Left lung (tissue), 10 donors: ENCODE results near the gene PAQR8. TPM values are rescaled to one million over a fixed set of nuclear protein-coding genes. Genes with fewer than 3 reads are reported as not detected.

Source experiments
- ATAC-seq: fragments of 200-7000 bp; cut with Tn5 transposase; one replicate; pipeline ENCODE4 v1.9.1; 2020; ENCODE audit warnings: moderate library complexity
- DNase-seq, 4 donors: peaks; one replicate each; pipeline ENCODE4 v3.0.0-alpha.2; 2013 to 2020
- H3K27ac ChIP-seq, 2 donors: fragments of 200-600 bp; sonication (generic) in 1 of 2; one replicate each; pipeline versions ENCODE4 v1.5.0 to v1.8.0; 2020 to 2021
- H3K27me3 ChIP-seq, 2 donors: fragments of 200-600 bp; sonication (generic) in 1 of 2; one replicate each; pipeline versions ENCODE4 v1.5.0 to v1.8.0; 2020 to 2021
- H3K36me3 ChIP-seq, 2 donors: fragments of 200-600 bp; sonication (generic) in 1 of 2; one replicate each; pipeline versions ENCODE4 v1.5.0 to v1.8.0; 2020 to 2021
- H3K4me1 ChIP-seq, 2 donors: fragments of 200-600 bp; one replicate each; pipeline ENCODE4 v1.8.0; 2021
- H3K4me3 ChIP-seq, 2 donors: fragments of 200-600 bp; sonication (generic) in 1 of 2; one replicate each; pipeline versions ENCODE4 v1.5.0 to v1.8.0; 2020 to 2021; ENCODE audit warnings: mild to moderate bottlenecking in 1 of 2
- H3K9me3 ChIP-seq, 2 donors: fragments of 200-600 bp; sonication (generic) in 1 of 2; one replicate each; pipeline versions ENCODE4 v1.5.0 to v1.8.0; 2020 to 2021
- CTCF ChIP-seq, 2 donors: fragments of 200-600 bp; sonication (generic) in 1 of 2; IDR thresholded peaks; one replicate each; pipeline versions ENCODE4 v1.5.0 to v1.8.0; 2021; ENCODE audit warnings: antibody characterized with exemption in 2 of 2
- intact Hi-C, 2 donors: fragments of 100-400 bp; cut with DNase I; formaldehyde crosslinking; loops; one replicate each; pipeline versions ENCODE4 v1.11.2 to v1.14.2; 2022
- polyA plus RNA-seq, 6 donors: library from polyadenylated mRNA; unstranded; fragments of 120-200 nt; gene quantifications; one replicate each; pipeline ENCODE4 v1.2.1, GENCODE V29; 2013; ENCODE audit not compliant: insufficient read length in 6 of 6
- total RNA-seq, 2 donors: library from RNA; stranded (reverse); fragmentation: NEBNext Ultra II Directional; extraction: Animal tissue kit (Norgen Biotek cat#: 25700); gene quantifications; one replicate each; pipeline ENCODE4 v1.2.1, GENCODE V29; 2021
- donor health status: DM: no; HTN: yes; CAD: no.
- donor health status: DM: no; HTN: no; CAD: no.

Gene PAQR8
- total and polyA plus RNA-seq, 8 donors = 9.3 to 22.9 (median 16.6) TPM

DNA sequence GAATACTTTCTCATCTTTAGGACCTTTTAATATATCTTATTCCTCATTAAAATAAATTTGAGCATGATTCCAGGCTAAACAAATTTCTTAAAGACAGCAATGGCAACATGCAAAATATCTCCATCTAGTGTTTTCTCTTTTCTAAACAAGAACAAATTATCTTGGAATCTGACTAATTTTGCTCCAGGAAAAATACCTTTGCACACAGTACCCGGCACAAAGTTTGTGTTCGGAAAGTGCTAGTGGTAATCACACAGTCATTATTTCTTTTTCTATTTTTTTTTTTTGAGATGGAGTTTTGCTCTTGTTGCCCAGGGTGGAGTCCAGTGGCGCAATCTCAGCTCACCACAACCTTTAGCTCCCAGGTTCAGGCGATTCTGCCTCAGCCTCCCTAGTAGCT lies 50.0 kb downstream of the PAQR8 start:
- peaks cover 0 to 4% of the 10 kb centered on the region in 2 donors for H3K4me1 ChIP-seq
- no peaks in the 10 kb centered on the region for H3K9me3 ChIP-seq
- intact Hi-C loops = no loop called here
- DNase-seq (no peak), ATAC-seq (no peak)
- H3K27me3 ChIP-seq = no peaks in the 10 kb centered on the region
- no peak for TF ChIP-seq CTCF (IDR thresholded peaks at IDR 0.05)
- H3K4me3 ChIP-seq = no peak overlapping the region
- H3K36me3 ChIP-seq = no peaks in the 10 kb centered on the region
- no peak overlapping the region for H3K27ac ChIP-seq

- Histone ChIP-seq H3K4me3 (no peak overlapping the region), H3K9me3 (no peaks in the 10 kb centered on the region), H3K4me1 (peaks cover 0 to 11% of the 10 kb centered on the region in 2 donors), H3K27ac (no peak overlapping the region), H3K36me3 (no peaks in the 10 kb centered on the region), H3K27me3 (no peaks in the 10 kb centered on the region)
- TF ChIP-seq CTCF (IDR thresholded peaks at IDR 0.05) = no peak
- no peak for DNase-seq
- intact Hi-C loops = loop anchor here in 1 of 2 donors (5.0 kb wide), 1 partner anchor 247 kb away; no protein-coding TSS in a partner anchor
- no peak for ATAC-seq
Measured at GRCh38 chr6:52415333-52415732, 53.4 kb downstream of the PAQR8 start.

DNA sequence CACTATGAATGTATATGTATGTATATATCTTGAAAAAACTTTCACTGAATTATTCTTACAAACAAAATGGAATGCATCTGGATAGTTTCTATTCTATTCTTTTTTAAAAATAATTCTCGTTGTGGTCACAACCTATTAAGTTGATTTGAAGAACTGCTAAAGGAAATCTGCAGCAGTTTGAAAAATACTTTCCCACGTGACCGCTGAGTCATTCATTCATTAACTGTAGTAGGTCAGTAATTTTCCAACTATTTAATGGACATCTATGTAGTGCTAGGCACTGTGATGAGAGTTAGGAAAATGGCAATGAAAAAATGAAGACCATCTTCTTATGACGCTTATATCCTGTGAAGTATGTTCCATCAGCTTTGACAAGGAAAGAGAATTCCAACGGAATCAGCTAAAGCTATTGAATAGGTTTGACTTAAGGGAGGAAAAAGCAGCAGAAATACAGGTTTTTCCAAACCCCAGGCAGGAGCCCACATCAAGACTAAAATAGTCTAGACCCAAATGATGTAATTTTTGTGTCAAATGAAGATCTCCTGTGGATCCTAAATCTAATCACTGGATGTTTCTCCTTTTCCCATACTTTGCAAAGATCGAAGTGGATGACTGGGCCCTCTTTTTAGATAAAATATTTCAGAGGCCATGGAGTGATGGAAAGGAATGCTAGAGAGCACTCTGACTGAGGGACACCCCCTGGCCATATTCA lies 54.1 kb downstream of the PAQR8 start:
- H3K4me3 ChIP-seq = no peak overlapping the region
- H3K9me3 ChIP-seq = no peaks in the 10 kb centered on the region
- H3K27ac ChIP-seq = no peak overlapping the region
- intact Hi-C loops = loop anchor here in 1 of 2 donors (5.0 kb wide), 1 partner anchor 246 kb away; no protein-coding TSS in a partner anchor
- peaks cover 1 to 18% of the 10 kb centered on the region in 2 donors for H3K4me1 ChIP-seq
- no peaks in the 10 kb centered on the region for H3K36me3 ChIP-seq
- ATAC-seq (no peak), DNase-seq (no peak)
- H3K27me3 ChIP-seq = no peaks in the 10 kb centered on the region
- no peak for TF ChIP-seq CTCF (IDR thresholded peaks at IDR 0.05)

DNA sequence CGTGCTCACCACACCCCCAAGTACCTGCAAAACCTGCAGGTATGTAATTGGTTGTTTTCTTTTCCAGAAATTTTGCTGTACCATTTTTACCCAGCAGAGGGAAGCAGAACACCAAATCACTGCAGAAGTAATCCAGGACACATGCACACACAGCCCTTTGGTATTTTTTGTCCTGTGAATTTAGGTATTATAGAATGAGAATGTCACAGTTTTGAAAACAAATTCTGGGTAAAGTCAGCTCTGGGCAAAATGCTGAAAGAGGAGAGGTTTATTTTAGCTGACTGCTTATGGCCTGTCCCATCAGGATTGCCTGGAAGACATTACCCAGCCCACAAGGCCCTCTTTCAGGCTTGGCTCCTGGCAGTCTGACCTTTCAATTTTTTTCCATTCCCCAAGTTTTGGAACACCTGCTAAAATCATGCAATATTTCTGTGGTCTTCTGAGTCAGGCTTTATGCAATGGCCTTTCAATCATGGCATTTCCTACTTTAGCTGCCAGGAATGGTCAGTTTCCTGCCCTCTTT lies 54.7 kb downstream of the PAQR8 start:
- peak; percentile 43 for ATAC-seq
- peaks cover 5 to 19% of the 10 kb centered on the region in 2 donors for H3K4me1 ChIP-seq
- H3K4me3 ChIP-seq = no peak overlapping the region
- TF ChIP-seq CTCF (IDR thresholded peaks at IDR 0.05) = peak; percentile 72 to 81
- no peak overlapping the region for H3K27ac ChIP-seq
- H3K27me3 ChIP-seq = no peaks in the 10 kb centered on the region
- H3K36me3 ChIP-seq = no peaks in the 10 kb centered on the region
- intact Hi-C loops = loop anchor here in 1 of 2 donors (5.0 kb wide), 1 partner anchor 246 kb away; no protein-coding TSS in a partner anchor
- H3K9me3 ChIP-seq = no peaks in the 10 kb centered on the region
- peak in 2 of 4 donors; percentile 46 to 66 for DNase-seq

DNA sequence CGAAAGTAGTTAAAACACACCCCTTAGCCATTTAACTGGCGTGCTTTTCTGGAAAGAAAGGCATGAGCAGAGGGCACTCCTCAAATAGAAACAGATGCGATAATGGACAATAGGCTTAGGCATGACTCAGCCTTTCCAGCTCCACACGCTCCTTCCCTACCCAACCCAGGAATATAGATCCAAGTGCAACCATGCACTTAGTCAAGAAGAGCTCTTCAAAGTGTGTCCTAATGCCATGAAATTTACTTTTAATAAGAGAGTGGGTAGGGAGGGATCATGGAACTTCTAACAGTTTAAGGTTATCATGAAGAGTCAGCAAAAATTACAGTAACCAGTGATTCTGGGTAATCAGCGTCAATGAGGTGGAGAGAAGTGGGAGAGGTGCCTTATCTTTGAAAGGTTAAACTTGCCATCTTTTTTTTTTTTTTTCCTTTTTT lies 55.7 kb downstream of the PAQR8 start:
- H3K4me1 ChIP-seq = peaks cover 5 to 19% of the 10 kb centered on the region in 2 donors
- peak overlapping the region; percentile 7 to 41 for H3K27ac ChIP-seq
- H3K27me3 ChIP-seq = no peaks in the 10 kb centered on the region
- TF ChIP-seq CTCF (IDR thresholded peaks at IDR 0.05) = no peak
- no peaks in the 10 kb centered on the region for H3K9me3 ChIP-seq
- intact Hi-C loops = loop anchor here in 1 of 2 donors (5.0 kb wide), 1 partner anchor 245 kb away; no protein-coding TSS in a partner anchor
- DNase-seq = no peak
- H3K36me3 ChIP-seq = no peaks in the 10 kb centered on the region
- ATAC-seq = no peak
- no peak overlapping the region for H3K4me3 ChIP-seq
